GM10847 (cell line): ENCODE data around the gene RASGRP1.

ENCODE experiments used
- POLR2A ChIP-seq: IDR thresholded peaks from 2 replicates; pipeline ENCODE4 v1.6.1; 2011; ENCODE audit not compliant: insufficient read length; ENCODE audit errors: extremely low read depth

The RASGRP1 gene

DNA sequence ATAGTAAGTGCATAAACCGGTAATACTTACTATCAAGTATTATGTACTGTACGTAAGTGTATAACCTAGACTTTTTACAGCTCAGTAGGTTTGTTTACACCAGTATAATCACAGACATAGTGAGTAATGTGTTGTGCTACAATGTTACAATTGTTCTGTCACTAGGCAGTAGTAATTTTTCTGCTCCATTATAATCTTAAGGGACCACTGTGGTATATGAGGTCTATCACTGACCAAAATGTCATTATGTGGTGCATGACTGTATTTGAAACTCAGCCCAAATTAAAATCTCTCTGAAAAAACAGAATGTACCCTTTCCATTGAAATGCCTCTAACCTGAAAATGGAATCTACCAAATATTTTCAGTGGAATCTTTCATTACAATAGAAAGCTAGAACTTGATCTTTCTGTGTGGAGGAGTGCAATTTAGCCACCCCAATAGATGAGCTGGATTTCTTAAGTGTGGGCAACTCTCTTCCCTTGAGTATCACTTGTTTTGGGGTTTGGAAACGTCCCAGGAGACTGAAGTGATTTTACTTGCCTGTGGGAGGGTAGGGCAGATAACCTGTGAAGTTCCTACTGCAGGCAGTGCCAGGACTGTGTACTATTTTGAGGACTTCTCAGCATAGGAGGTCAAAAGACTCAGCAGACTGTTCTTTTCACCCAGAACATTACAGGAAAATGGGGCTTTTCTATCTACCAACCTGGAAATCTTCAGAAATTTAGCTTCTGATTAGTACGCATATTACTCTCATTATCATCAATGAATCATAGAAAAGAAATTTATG lies 59.7 kb downstream of the RASGRP1 start:
- TF ChIP-seq POLR2A: no peak

DNA sequence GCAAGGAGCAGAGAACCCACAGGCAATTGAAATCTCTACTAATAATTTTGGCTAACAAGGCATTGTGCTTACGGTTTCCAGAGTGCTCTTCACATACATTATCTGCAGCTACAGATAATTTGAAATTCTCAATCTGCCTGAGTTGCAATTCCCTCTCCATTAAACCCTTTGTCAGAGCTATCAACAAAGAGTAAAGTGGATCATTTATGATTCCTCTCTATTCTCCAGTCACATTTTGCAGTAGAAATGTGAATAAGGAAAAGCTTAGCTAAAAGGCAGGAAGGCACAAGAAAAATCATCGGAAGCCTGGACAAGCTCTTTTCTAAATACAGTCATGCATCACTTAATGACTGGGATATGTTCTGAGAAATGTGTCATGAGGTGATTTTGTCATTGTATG lies 61.1 kb downstream of the RASGRP1 start:
- no peak for TF ChIP-seq POLR2A

DNA sequence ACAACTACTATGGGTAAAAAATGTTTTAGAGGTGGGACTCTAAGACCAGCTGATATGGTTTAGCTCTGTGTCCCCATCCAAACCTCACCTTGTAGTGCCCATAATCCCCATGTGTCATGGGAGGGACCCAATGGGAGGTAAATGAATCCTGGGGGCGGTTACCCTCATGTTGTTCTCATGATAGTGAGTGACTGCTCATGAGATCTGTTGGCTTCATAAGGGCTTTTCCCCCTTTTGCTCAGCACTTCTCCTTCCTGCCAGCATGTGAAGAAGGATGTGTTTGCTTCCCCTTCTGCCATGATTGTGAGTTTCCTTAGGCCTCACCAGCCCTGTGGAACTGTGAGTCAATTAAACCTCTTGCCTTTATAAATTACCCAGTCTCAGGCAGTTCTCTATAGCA lies 65.0 kb downstream of the RASGRP1 start:
- TF ChIP-seq POLR2A: no peak

DNA sequence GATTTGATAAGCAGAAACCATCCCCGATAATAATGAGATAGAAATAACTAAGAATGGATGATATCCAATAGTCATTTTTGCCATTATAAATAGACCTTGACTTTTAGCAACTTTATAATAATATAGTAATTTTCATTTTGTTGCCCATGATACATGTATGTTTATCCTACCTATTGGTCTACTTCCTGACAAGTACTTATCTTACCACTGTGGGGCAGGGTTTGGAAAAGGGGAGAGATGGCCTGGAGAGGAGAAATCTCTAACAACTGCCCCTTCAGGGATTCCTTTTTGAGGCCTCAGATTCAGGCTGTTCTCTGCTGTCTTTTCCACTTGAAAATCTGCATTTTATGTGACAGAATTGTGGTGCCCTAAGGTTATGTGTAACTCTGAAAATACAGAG lies 68.5 kb downstream of the RASGRP1 start:
- no peak for TF ChIP-seq POLR2A

DNA sequence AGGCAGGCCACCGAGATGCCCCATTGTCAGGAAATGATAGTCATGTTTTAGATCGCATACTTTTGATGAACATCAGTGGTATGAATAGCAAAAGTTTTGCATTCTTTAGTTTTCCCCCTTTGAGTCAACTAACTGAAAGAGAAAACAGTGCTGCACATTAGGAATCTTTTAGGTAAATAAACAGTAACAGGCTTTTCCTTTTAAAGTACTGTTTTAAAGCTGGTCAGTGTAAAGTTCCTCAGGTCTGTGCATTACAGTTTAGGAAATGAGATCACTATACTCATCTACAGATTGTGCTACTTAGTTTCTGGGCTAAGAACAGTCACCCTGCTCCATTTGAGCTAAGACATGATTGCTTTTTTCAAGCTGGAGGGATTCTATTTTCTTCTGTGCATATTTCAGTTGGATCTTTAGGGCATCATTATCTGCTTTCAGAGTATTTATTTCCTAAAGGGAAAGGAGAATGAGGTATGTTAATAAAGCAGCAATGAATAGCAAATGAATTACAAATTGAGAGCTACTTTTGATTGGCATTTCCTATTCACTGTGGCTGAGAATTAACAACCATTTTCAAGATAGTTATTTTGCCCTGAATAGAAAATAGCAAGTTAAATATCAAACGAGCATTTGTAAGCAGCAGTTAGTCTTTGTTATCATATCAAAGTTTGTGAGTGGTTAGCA lies 74.2 kb downstream of the RASGRP1 start:
- no peak for TF ChIP-seq POLR2A

DNA sequence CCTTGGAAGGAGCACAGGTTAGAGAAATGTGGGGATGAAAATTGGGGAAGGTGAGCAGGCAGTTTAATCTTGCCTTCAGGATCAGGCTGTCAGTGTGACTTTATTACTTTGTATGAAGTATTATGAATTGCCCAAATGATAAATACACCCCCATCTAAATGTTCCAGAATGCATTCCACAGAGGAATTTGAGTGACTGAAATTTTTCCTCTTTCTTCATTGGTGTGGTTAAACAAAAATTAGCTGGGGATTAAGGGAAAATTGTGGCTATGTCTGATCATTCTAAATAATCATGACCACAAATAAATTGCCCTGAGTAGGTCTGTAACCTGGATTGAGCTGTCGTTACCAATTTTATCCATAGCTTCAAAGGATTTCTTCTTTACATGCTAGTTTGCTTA lies 77.2 kb downstream of the RASGRP1 start:
- no peak for TF ChIP-seq POLR2A

DNA sequence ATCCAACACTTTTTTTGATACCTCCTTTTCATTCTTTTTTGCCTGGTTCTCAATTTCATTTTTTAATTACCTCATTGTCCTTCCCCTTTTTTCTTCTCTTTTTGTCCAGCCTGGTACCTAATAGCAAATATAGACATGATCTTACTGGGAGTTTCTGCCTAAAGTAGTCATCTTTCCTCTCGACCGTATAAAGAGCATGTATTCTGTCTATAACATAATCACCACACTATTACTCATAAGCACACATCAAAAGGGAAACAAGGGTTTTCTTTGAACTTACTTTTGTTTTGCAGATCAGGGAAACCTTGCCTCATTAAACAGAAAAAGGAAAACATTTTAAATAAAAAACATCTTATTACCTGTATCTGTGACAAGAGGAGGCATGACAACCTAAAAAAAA lies 77.7 kb downstream of the RASGRP1 start:
- TF ChIP-seq POLR2A: no peak

DNA sequence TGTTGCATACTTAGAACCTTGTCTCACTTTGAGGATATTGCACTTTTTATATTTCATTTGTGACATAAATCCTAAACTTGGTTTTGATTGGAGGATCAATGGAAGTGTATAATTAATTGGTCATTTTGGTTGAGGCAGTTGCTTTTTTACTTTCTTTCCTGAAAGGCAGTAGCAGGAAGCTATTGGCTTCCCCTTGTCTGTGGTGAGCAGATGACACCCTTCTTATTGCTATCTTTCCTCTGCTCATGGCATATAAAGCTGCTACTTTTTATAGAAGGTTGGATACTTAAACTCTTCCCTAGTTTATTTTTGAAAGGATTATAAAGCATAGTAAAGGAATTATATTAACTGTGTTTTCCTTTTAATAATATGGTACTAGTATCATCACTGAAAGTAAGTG lies 82.0 kb downstream of the RASGRP1 start:
- no peak for TF ChIP-seq POLR2A

DNA sequence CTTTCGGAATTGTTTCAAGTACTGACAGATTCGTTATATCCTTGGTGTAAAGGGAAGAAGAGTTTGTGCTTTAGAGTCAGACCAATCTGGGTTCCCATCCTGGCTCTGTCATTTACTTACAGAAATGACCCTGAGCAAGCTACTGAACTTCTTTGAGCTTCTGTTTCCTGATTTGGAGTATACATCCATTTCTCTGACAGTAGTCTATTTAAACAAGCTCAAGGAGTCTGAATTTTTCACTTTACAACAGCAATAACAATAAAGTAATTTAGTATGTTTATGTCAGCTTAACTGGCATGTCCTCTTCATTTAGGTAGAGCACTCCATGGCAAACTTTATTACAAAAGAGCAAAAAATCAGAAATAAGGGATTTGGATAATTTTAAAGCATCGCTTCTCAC lies 82.9 kb downstream of the RASGRP1 start:
- TF ChIP-seq POLR2A: no peak

DNA sequence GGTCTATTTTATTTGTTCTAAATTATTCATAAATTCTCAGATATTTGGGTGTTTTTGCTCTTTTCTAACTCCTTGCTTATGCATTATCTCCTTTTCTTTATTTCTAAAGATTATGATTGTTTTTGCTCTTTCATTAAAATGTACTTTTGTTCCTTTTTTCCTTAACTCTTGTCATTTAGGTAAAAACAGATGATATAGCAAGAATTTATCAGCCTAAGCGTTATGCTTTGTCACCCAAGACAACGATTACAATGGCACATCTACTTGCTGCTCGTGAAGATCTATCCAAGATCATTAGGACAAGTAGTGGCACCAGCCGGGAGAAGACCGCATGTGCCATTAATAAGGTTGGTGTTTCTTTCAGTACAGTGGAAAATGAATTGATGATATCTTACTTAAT lies 83.5 kb downstream of the RASGRP1 start:
- no peak for TF ChIP-seq POLR2A

DNA sequence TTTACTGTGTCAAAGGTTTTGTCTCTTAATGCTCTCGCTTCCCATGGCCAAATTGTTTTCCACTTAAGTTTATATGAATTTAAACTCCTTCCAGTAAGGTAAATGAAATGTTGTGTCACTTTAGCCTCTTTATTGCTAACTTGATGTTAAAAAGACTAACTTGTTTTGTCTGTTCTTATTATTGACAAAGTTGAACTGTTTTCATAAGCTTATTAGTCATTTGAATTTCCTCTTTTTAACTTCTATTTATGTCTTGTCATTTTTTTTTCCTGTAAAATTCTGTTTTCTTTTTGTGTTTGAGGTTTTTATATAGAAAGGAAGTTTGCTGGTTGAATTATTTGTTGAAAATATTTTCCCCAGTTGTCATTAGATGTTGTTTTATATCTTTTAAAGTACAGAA lies 84.9 kb downstream of the RASGRP1 start:
- no peak for TF ChIP-seq POLR2A

DNA sequence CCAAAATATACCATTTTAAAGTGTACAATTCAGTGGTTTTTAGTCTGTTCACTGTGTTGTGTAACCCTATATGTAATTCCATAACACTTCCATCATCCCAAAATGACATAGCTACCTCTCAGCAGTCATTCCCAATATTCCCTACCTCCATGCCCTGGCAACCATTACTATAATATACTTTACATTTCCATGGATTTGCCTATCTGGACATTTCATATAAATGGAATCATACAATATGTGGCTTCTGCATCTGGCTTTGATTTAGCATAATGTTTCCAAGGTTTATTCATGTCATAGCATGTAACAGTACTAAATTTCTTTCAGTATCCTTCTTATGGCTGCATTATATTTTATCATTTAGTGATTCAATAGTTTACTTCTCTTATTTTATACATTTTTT lies 85.3 kb downstream of the RASGRP1 start:
- no peak for TF ChIP-seq POLR2A

DNA sequence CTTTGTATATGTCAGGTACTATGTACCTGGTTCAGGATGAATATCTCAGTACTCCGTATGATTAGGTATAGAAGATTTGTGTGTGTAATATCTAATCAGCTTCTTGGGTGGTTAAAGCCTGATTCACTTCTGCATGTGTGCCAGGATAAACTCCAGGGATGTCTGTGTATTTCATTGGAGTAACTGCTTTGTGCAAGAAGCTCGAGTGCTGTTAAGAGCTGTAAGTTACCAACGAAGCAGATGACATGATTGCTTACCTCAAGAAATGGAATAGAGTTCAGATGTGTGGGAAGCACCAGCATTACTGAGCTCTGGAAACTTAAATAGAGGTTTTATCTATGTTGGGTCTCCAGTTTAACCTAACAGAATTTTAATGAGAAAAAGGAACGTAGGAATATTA lies 87.0 kb downstream of the RASGRP1 start:
- TF ChIP-seq POLR2A: no peak

DNA sequence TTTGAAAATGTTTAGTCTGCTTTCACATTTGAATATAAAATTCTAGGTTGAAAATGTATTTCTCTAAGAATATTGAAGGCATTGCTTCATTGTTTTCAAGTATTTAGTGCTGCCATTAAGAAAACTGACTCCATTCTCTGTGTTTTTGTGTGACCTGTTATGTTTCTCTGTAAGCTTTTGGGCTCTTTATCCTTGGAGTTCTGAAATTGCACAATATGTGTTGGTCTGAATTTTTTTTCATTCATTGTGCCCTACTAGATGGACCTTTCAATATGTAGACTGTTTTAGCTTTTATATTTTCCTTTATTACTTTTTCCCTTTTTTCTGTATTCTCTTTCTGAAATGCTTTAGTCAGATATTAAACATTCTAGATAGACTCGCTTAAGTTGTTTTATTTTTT lies 88.5 kb downstream of the RASGRP1 start:
- no peak for TF ChIP-seq POLR2A

DNA sequence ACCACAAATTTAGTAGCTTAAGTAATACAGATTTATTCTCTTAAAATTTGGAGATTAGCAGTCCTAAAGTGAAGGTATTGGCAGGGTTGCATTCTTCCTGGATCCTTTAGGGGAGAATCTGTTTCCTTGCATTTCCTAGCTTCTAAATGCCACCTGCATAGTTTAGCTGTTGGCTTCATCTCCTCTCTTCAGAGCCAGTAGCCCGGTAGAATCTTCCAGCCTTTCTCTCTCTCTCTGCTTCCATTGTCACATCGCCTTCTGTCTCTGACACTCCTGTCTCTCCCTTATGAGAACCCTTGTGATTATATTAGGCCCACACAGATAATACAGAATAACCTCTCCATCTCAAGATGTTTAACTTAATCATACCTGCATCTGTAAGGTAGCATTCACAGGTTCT lies 89.3 kb downstream of the RASGRP1 start:
- TF ChIP-seq POLR2A: no peak

DNA sequence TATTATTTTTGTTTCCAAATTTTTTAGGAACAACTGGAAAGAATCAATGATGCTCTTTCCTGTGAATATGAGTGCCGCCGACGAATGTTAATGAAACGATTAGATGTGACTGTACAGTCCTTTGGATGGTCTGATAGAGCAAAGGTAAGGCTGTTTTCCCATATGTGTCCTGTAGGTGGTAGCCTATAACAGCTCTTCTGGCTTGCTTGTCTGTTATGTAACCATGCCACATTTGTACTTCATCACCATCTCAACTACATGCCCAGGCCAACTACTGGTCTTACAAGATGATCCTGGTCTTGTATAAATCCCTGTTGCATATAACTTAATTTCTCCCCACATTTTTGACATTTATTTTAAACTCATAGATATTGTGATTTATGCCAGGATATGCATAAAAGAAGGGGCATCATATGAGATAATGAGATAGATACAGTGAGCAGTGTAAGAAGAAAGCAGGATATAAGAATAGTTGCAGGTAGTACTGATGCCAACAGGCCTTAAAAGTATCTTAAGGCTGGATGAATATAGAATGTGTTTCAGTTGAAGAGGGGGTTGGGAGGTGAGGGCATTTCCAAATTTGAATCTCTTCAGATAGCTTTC lies 90.4 kb downstream of the RASGRP1 start:
- TF ChIP-seq POLR2A: no peak
